Adipocyte (in vitro differentiated cells): ENCODE data around the gene TOGARAM2.

Experiments
- DNase-seq: peaks from one replicate; pipeline ENCODE4 v3.0.0-alpha.2; 2015; ENCODE audit warnings: low read depth
- H3K27me3 ChIP-seq: replicated peaks from 2 replicates; pipeline ENCODE4 v1.7.0; 2013; ENCODE audit warnings: mild to moderate bottlenecking, low read length, moderate library complexity; ENCODE audit not compliant: control insufficient read depth, insufficient read depth
- H3K36me3 ChIP-seq: 2 replicates; pipeline ENCODE4 v1.7.0; 2013; ENCODE audit warnings: low read length, mild to moderate bottlenecking, moderate library complexity; ENCODE audit not compliant: control insufficient read depth, insufficient read depth, severe bottlenecking
- H3K4me1 ChIP-seq: 2 replicates; pipeline ENCODE4 v1.7.0; 2013; ENCODE audit warnings: mild to moderate bottlenecking, low read length, moderate library complexity; ENCODE audit not compliant: control insufficient read depth, insufficient read depth
- H3K4me3 ChIP-seq: 2 replicates; pipeline ENCODE4 v1.7.0; 2013; ENCODE audit warnings: mild to moderate bottlenecking, low read length, moderate library complexity
- H3K9ac ChIP-seq: 2 replicates; pipeline ENCODE4 v1.7.0; 2013; ENCODE audit warnings: mild to moderate bottlenecking, low read length, moderate library complexity
- H3K9me3 ChIP-seq: 2 replicates; pipeline ENCODE4 v1.7.0; 2013; ENCODE audit warnings: mild to moderate bottlenecking, low read length, moderate library complexity; ENCODE audit not compliant: control insufficient read depth

Gene TOGARAM2

GRCh38 chr2:29013057-29013780 is 32.1 kb downstream of the TOGARAM2 start:
- no peak overlapping the region for H3K9ac ChIP-seq
- no peaks in the 10 kb centered on the region for H3K9me3 ChIP-seq
- DNase-seq: no peak
- peaks cover 19% of the 10 kb centered on the region for H3K27me3 ChIP-seq
- H3K4me1 ChIP-seq: peaks cover 25% of the 10 kb centered on the region
- H3K4me3 ChIP-seq: no peak overlapping the region
- no peaks in the 10 kb centered on the region for H3K36me3 ChIP-seq

- no peak for DNase-seq
- peaks cover 20% of the 10 kb centered on the region for H3K27me3 ChIP-seq
- no peaks in the 10 kb centered on the region for H3K36me3 ChIP-seq
- H3K9me3 ChIP-seq: no peaks in the 10 kb centered on the region
- H3K4me1 ChIP-seq: peaks cover 25% of the 10 kb centered on the region
- no peak overlapping the region for H3K9ac ChIP-seq
- no peak overlapping the region for H3K4me3 ChIP-seq
Measured at GRCh38 chr2:29014331-29014730, 33.2 kb downstream of the TOGARAM2 start.

DNA sequence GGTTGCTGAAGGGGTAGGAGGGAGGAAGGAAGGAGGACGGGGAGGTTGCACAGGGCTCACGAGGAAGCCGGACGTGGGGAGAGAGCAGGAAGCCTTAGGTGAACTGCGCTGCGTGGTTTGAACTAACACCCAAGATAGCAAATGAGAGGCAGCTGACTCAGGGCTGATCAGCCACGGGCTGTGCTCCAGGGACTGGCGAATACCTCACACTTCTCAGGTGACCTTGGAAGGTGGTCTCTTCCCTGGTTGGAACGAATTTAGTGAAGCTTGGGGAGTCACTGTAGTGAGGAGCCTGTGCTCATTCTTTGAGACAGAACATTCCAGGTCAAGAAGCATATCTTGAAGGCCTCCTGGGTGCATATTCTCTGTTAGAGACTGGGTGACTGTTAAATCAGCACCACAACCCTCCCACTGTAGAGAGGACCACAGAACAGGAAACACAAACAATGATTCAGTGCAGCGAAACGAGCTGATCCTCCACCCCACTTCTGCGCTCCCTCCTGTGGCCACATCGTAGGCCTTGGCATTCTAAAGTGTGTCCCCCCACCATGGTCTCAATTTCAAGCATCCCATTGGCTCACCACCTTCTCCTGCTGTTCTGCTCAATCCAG is 33.8 kb downstream of the TOGARAM2 start:
- H3K9ac ChIP-seq: no peak overlapping the region
- no peak overlapping the region for H3K4me3 ChIP-seq
- H3K9me3 ChIP-seq: no peaks in the 10 kb centered on the region
- H3K36me3 ChIP-seq: no peaks in the 10 kb centered on the region
- peaks cover 26% of the 10 kb centered on the region for H3K27me3 ChIP-seq
- peak; percentile 23 for DNase-seq
- H3K4me1 ChIP-seq: peaks cover 25% of the 10 kb centered on the region

DNA sequence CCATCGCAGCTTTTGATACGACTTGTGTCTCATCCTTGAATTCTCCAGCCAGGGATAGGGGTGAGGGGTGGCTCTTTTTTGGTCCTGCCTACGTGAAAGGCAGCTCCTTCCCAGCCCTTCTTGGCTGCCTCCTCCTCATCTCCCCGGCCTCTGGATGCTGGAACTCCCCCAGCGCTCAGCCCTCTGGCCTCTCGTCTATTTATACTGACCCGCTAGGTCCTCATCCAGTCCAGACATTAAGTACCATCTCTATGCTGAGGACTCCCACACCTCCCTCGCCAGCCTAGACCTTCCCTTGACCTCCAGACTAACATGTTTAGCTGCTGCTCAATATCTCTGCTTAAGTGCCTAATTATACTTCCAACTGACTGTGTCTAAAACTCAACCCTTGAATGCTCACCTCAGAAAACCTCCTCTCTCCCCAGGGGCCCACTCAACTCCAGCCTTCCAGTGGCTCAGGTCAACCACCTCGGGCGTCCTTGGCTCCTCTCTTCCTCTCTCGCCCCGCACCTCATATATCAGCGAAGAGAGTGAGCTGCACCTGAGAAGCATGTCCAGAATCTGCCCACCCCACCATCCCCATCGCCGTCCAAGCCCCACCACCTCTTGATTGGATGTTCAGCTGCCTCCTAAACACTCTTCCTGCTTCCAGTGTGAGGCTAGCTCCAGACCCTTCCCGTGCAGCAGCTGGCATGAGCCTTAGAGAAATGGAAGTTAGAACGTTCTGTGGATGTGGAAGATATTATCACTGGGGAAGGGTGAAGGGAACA is 34.8 kb downstream of the TOGARAM2 start:
- no peak for DNase-seq
- H3K9me3 ChIP-seq: no peaks in the 10 kb centered on the region
- no peaks in the 10 kb centered on the region for H3K36me3 ChIP-seq
- no peak overlapping the region for H3K4me3 ChIP-seq
- peaks cover 29% of the 10 kb centered on the region for H3K27me3 ChIP-seq
- H3K9ac ChIP-seq: no peak overlapping the region
- peaks cover 23% of the 10 kb centered on the region for H3K4me1 ChIP-seq

- no peak overlapping the region for H3K4me3 ChIP-seq
- H3K9ac ChIP-seq: no peak overlapping the region
- H3K9me3 ChIP-seq: no peaks in the 10 kb centered on the region
- H3K27me3 ChIP-seq: peaks cover 26% of the 10 kb centered on the region
- H3K36me3 ChIP-seq: no peaks in the 10 kb centered on the region
- peaks cover 16% of the 10 kb centered on the region for H3K4me1 ChIP-seq
- no peak for DNase-seq
Measured at GRCh38 chr2:29016504-29016903, 35.4 kb downstream of the TOGARAM2 start.

DNA sequence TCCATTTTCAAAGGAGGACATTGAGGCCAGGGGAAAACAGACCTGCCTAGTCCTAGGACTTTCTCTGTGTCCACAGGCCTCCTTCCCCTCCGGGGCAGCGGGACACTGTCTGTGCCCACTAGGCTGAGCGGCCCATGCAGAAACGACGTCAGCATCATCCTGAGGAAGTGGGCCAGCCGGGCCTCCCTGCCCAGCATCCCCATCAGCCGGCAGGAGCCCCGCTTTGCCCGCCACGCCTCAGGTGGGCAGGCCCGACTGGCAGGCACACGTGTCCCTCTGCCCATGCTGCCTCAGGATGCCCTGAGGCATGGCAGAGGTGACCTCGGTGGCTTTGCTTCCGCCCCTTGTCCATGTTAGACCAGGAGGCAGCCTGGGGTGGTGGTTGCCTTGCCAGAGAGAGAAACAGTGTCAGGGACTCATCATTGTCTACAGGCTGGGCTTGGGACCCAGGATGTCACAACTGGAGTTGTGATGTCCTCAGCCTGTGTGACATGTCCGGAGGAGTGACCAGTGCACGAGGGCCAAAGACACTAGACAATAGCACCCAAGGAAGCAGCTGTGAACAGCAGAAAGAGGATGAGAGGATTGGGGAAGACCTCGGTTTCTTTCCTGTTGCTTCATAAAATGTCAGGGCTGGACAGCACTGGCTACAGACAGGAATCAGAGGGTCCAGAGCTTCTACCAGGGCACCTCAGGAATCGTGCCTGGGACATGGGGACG is 36.8 kb downstream of the TOGARAM2 start:
- H3K4me1 ChIP-seq: peaks cover 5% of the 10 kb centered on the region
- no peak for DNase-seq
- H3K9me3 ChIP-seq: no peaks in the 10 kb centered on the region
- H3K4me3 ChIP-seq: no peak overlapping the region
- peaks cover 36% of the 10 kb centered on the region for H3K27me3 ChIP-seq
- no peak overlapping the region for H3K9ac ChIP-seq
- H3K36me3 ChIP-seq: no peaks in the 10 kb centered on the region

DNA sequence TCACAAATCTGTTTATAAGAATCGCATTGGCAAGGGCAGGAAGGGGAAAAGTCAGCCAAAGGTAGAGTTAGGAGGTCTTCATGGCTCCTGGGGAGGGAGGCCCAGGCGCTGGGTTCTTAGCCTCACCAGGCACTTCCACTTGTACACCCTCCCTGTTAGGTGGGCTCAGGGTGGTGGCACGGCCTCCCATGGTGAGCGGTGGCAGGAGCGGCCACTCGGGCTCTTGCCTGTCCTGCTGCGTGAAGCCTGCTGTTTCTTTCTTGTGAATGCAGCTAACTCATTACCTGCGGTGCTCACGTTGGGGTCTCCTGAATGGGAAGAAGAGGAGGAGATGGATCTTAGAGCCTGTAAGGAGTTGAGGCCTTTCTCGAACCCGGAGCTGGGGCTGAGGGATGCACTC is 40.8 kb downstream of the TOGARAM2 start:
- Histone ChIP-seq H3K4me3 (no peak overlapping the region), H3K36me3 (no peaks in the 10 kb centered on the region), H3K9me3 (no peaks in the 10 kb centered on the region), H3K9ac (no peak overlapping the region), H3K4me1 (peaks cover under 1% of the 10 kb centered on the region), H3K27me3 (peaks cover 46% of the 10 kb centered on the region)
- no peak for DNase-seq

- Histone ChIP-seq H3K27me3 (peaks cover 52% of the 10 kb centered on the region), H3K9me3 (no peaks in the 10 kb centered on the region), H3K4me3 (no peak overlapping the region), H3K9ac (no peak overlapping the region), H3K36me3 (no peaks in the 10 kb centered on the region), H3K4me1 (no peaks in the 10 kb centered on the region)
- DNase-seq: no peak
Measured at GRCh38 chr2:29022679-29023078, 41.6 kb downstream of the TOGARAM2 start.

DNA sequence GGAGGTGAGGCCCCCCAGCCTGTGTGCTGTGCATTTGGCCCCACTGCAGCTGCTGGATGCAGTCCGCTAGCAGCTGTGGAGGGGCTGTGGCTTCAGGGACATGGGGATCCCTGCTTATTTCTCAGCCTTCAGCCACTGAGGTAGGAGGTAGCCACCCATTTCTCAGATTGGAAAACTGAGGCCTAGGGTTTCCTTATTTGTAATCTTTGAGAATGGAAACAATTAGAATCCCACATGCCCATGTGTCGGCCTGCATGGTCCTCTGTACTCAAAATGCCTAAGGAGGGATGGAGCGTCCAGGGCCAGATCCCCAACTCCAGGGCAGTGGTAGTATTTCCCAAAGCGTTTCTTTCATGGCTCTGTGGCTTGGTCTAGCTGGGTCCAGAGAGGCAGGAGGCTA is 42.1 kb downstream of the TOGARAM2 start:
- Histone ChIP-seq H3K27me3 (peaks cover 57% of the 10 kb centered on the region), H3K9me3 (no peaks in the 10 kb centered on the region), H3K4me1 (no peaks in the 10 kb centered on the region), H3K9ac (no peak overlapping the region), H3K36me3 (no peaks in the 10 kb centered on the region), H3K4me3 (no peak overlapping the region)
- no peak for DNase-seq

DNA sequence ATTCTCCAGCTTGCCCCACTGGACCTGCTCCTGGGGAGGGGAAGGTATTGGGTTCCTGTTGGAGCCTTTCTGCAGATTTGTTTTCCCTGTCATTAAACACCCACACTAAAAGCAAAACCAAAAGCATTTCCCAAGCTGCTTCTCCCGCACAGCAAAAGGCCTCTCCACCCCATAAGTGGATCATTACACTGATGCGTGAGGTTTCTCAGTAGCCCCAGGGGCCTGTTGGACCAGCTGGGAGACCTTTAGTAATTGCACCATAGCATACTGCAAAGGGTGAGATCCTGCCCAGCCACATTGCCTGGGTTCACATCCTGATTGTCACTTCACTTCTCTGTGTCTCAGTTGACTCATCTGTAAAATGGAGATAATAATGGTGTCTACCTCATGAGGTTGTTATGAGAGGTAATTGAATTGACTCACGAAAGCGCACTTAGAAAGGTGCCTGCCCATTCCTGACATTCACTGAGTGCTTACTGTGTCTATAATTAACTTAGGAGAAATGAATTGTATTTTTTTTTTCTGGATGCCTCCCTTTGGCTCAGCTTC is 43.9 kb downstream of the TOGARAM2 start:
- H3K4me3 ChIP-seq: no peak overlapping the region
- H3K4me1 ChIP-seq: no peaks in the 10 kb centered on the region
- no peaks in the 10 kb centered on the region for H3K36me3 ChIP-seq
- peaks cover 52% of the 10 kb centered on the region for H3K27me3 ChIP-seq
- DNase-seq: no peak
- H3K9me3 ChIP-seq: no peaks in the 10 kb centered on the region
- H3K9ac ChIP-seq: no peak overlapping the region

- Histone ChIP-seq H3K9ac (no peak overlapping the region), H3K9me3 (no peaks in the 10 kb centered on the region), H3K4me1 (no peaks in the 10 kb centered on the region), H3K27me3 (peaks cover 55% of the 10 kb centered on the region), H3K36me3 (no peaks in the 10 kb centered on the region), H3K4me3 (no peak overlapping the region)
- no peak for DNase-seq
Measured at GRCh38 chr2:29025711-29026110, 44.6 kb downstream of the TOGARAM2 start.
